A549 (cell line): ENCODE results near the gene TMEM255B. TPM values are rescaled to one million over a fixed set of nuclear protein-coding genes. Genes with fewer than 3 reads are reported as not detected.

Experiments used
- ATAC-seq, 2 experiments: fragments of 200-7000 bp in 1 of 2; fragments of >200 bp in 1 of 2; cut with Nextera tagmentation in 1 of 2; cut with Tn5 transposase in 1 of 2; 3 replicates each; pipeline versions ENCODE4 v1.8.0 to v1.9.1; 2018 to 2020; ENCODE audit warnings: mild to moderate bottlenecking in 1 of 2, moderate library complexity in 1 of 2
- CTCF ChIA-PET: fragments of 300-600 bp; sonication (Branson Sonifier 250); formaldehyde crosslinking; extraction: SDS; loops from one replicate; lab custom pipeline; 2021; ENCODE audit warnings: antibody characterized with exemption, inconsistent platforms; lab: Yijun Ruan, JAX
- POLR2A ChIA-PET: fragments of 350-600 bp; formaldehyde crosslinking; extraction: SDS; loops from one replicate; lab custom pipeline; 2021; ENCODE audit warnings: antibody characterized with exemption, inconsistent platforms; lab: Yijun Ruan, JAX
- DNase-seq, 2 experiments: peaks; one replicate each; pipeline versions ENCODE4 v3.0.0 to v3.0.0-alpha.2; 2011 to 2016; ENCODE audit warnings: low read depth in 1 of 2, low spot score in 1 of 2
- FAIRE-seq: peaks from 2 replicates; lab custom pipeline; 2011; peaks lifted over from hg19 to GRCh38; lab: Jason Lieb, UNC
- H3K27ac ChIP-seq, 2 experiments: fragments of >200 bp; sonication (Bioruptor Twin); formaldehyde crosslinking; 3 replicates each; pipeline ENCODE4 v1.5.1; 2016 to 2017
- H3K4me1 ChIP-seq: fragments of >200 bp; sonication (Bioruptor Twin); formaldehyde crosslinking; 3 replicates; pipeline ENCODE4 v1.6.1; 2016
- H3K4me2 ChIP-seq: fragments of >200 bp; sonication (Bioruptor Twin); formaldehyde crosslinking; 3 replicates; pipeline ENCODE4 v1.6.1; 2016
- H3K4me3 ChIP-seq: fragments of >200 bp; sonication (Bioruptor Twin); formaldehyde crosslinking; 3 replicates; pipeline ENCODE4 v1.5.1; 2016
- H3K9me3 ChIP-seq: fragments of >200 bp; sonication (Bioruptor Twin); formaldehyde crosslinking; 3 replicates; pipeline ENCODE4 v1.6.1; 2016
- BHLHE40 ChIP-seq: IDR thresholded peaks from 2 replicates; pipeline ENCODE4 v1.6.1; 2012; ENCODE audit warnings: low read depth, low read length, inconsistent platforms
- CBX2 ChIP-seq: fragments of 200-600 bp; sonication (generic); IDR thresholded peaks from 2 replicates; pipeline ENCODE4 v1.6.1; 2016; ENCODE audit warnings: low read depth, mild to moderate bottlenecking, borderline replicate concordance
- CEBPB ChIP-seq, 2 experiments: fragments of >200 bp in 1 of 2; sonication (Bioruptor Twin) in 1 of 2; formaldehyde crosslinking in 1 of 2; IDR thresholded peaks; 2 replicates each; pipeline ENCODE4 v1.6.1; 2012 to 2016
- CHD4 ChIP-seq: fragments of 200-600 bp; sonication (generic); IDR thresholded peaks from 2 replicates; pipeline ENCODE4 v1.6.1; 2016; ENCODE audit warnings: antibody characterized with exemption, mild to moderate bottlenecking, borderline replicate concordance
- EHF ChIP-seq: fragments of 250-450 bp; sonication (Bioruptor Pico); IDR thresholded peaks from 2 replicates; pipeline ENCODE4 v1.5.0; 2020; ENCODE audit warnings: mild to moderate bottlenecking
- FOSB ChIP-seq: fragments of 250-450 bp; sonication (Bioruptor Pico); IDR thresholded peaks from 2 replicates; pipeline ENCODE4 v1.5.0; 2020; ENCODE audit warnings: mild to moderate bottlenecking, moderate library complexity
- GATA3 ChIP-seq: IDR thresholded peaks from 2 replicates; pipeline ENCODE4 v1.6.1; 2012; ENCODE audit warnings: borderline replicate concordance
- HOXA7 ChIP-seq: fragments of 250-450 bp; sonication (Bioruptor Pico); IDR thresholded peaks from 2 replicates; pipeline ENCODE4 v1.5.0; 2020; ENCODE audit warnings: mild to moderate bottlenecking, moderate library complexity
- HOXB13 ChIP-seq: fragments of 250-450 bp; sonication (Bioruptor Pico); IDR thresholded peaks from 2 replicates; pipeline ENCODE4 v1.5.0; 2020; ENCODE audit warnings: low read depth, mild to moderate bottlenecking, moderate library complexity
- NFE2L2 ChIP-seq: fragments of 150-350 bp; conservative IDR thresholded peaks from 2 replicates; pipeline ENCODE4 v1.6.1; 2014; ENCODE audit warnings: low read length
- NPAS2 ChIP-seq: fragments of 250-450 bp; sonication (Bioruptor Pico); IDR thresholded peaks from 2 replicates; pipeline ENCODE4 v1.8.0; 2022; ENCODE audit warnings: mild to moderate bottlenecking, moderate library complexity, borderline replicate concordance
- RAD21 ChIP-seq, 2 experiments: fragments of >200 bp in 1 of 2; sonication (Bioruptor Twin) in 1 of 2; formaldehyde crosslinking in 1 of 2; IDR thresholded peaks in 1 of 2; conservative IDR thresholded peaks in 1 of 2; 2 replicates in 1 of 2; 3 replicates in 1 of 2; pipeline ENCODE4 v1.6.1; 2012 to 2018; ENCODE audit warnings: inconsistent platforms in 1 of 2
- RFX5 ChIP-seq: fragments of 450-650 bp; IDR thresholded peaks from 2 replicates; pipeline ENCODE4 v1.7.1; 2014; ENCODE audit warnings: antibody characterized with exemption, mild to moderate bottlenecking, moderate library complexity
- SREBF2 ChIP-seq: fragments of 450-650 bp; IDR thresholded peaks from 2 replicates; pipeline ENCODE4 v1.6.1; 2014; ENCODE audit warnings: mild to moderate bottlenecking, moderate library complexity
- WGBS: methylation state at CpG from one replicate; pipeline ENCODE4 v1.1.6; 2017; ENCODE audit errors: missing lambda C conversion rate; 5-methylcytosine and 5-hydroxymethylcytosine counted together
- polyA plus RNA-seq, 4 experiments: library from polyadenylated mRNA; depleted of rRNA in 3 of 4; stranded (reverse); fragments of >200 nt; fragmentation: RNase III in 1 of 4; extraction: RNeasy Plus Mini Kit Qiagen cat#74134 plus additional on column Dnase treatment in 1 of 4; gene quantifications; 2 replicates in 3 of 4; 3 replicates in 1 of 4; pipeline ENCODE4 v1.2.3, GENCODE V29; 2011 to 2017
- TF ChIP-seq, protein P1 (sequence below): fragments of 250-450 bp; sonication (Bioruptor Pico); IDR thresholded peaks from 2 replicates; pipeline ENCODE4 v1.5.0; 2021; ENCODE audit warnings: mild to moderate bottlenecking, moderate library complexity, borderline replicate concordance
- TF ChIP-seq, protein P2 (sequence below): fragments of 450-650 bp; IDR thresholded peaks from 2 replicates; pipeline ENCODE4 v1.6.1; 2014; ENCODE audit warnings: antibody characterized with exemption
- TF ChIP-seq, protein P3 (sequence below): fragments of 200-600 bp; sonication (generic); IDR thresholded peaks from 2 replicates; pipeline ENCODE4 v1.6.1; 2016; ENCODE audit warnings: antibody characterized with exemption, mild to moderate bottlenecking, moderate library complexity
- TF ChIP-seq, protein P4 (sequence below): fragments of >200 bp; sonication (Bioruptor Twin); formaldehyde crosslinking; IDR thresholded peaks from 2 replicates; pipeline ENCODE4 v1.6.1; 2016
- TF ChIP-seq, protein P5 (sequence below): IDR thresholded peaks from 2 replicates; pipeline ENCODE4 v1.6.1; 2012; ENCODE audit warnings: low read depth, borderline replicate concordance

The TMEM255B gene
- polyA plus RNA-seq, 2 of the 4 experiments (the other 2 are of a cell fraction), result 0.54 to 1.1 TPM

DNA sequence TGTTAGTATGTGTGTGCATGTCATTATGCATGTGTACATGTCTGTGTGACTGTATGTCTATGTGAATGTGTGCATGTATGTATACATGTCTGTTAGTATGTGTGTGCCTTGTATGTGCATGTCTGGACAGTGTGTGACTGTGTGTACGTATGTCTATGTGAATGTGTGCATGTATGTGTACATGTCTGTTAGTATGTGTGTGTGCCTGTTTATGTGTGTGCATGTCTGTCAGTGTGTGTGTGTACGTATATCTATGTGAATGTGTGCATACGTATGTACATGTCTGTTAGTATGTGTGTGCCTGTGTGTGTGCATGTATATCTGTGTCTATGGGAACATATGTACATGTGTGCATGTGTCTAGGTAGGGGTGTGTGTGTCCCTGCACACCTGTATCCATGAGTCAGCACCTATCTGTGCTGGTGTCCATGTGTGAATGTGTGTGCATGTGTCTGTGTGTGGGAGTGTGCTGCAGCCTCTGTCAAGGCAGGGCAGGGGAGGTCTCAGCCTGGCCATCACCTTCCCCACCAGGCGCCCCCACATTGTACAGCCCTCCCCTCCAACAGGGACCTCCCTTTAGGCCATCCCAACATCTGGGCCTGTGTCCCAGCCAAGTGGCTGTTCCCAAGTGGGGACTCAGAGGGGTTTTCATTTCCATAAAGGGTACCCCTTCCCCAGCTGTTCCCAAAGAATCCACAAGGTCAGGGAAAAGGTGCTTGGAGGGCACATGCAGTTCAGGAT lies 100.5 kb downstream of the TMEM255B start:
- H3K4me3 ChIP-seq, result no peak overlapping the region
- CTCF ChIA-PET, result no interaction called here
- 95% methylated on average over 4 of the region's 4 CpGs for WGBS
- no peak for ATAC-seq
- no peak for TF ChIP-seq BHLHE40
- TF ChIP-seq NFE2L2, result no peak
- TF ChIP-seq NPAS2 (CRISPR knock-in tag), result no peak
- TF ChIP-seq, protein P1, sequence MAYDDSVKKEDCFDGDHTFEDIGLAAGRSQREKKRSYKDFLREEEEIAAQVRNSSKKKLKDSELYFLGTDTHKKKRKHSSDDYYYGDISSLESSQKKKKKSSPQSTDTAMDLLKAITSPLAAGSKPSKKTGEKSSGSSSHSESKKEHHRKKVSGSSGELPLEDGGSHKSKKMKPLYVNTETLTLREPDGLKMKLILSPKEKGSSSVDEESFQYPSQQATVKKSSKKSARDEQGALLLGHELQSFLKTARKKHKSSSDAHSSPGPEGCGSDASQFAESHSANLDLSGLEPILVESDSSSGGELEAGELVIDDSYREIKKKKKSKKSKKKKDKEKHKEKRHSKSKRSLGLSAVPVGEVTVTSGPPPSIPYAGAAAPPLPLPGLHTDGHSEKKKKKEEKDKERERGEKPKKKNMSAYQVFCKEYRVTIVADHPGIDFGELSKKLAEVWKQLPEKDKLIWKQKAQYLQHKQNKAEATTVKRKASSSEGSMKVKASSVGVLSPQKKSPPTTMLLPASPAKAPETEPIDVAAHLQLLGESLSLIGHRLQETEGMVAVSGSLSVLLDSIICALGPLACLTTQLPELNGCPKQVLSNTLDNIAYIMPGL (CRISPR knock-in tag), result no peak
- TF ChIP-seq GATA3, result no peak
- no peak for TF ChIP-seq CHD4
- no peak for TF ChIP-seq CEBPB (IDR thresholded peaks at IDR 0.05)
- no peak for TF ChIP-seq RAD21 (conservative IDR thresholded peaks at IDR 0.05 in 1 of 2, IDR thresholded peaks at IDR 0.05 in 1 of 2)
- TF ChIP-seq CBX2, result no peak
- TF ChIP-seq FOSB (CRISPR knock-in tag), result no peak
- TF ChIP-seq, protein P2, sequence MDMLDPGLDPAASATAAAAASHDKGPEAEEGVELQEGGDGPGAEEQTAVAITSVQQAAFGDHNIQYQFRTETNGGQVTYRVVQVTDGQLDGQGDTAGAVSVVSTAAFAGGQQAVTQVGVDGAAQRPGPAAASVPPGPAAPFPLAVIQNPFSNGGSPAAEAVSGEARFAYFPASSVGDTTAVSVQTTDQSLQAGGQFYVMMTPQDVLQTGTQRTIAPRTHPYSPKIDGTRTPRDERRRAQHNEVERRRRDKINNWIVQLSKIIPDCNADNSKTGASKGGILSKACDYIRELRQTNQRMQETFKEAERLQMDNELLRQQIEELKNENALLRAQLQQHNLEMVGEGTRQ, result no peak
- TF ChIP-seq, protein P3, sequence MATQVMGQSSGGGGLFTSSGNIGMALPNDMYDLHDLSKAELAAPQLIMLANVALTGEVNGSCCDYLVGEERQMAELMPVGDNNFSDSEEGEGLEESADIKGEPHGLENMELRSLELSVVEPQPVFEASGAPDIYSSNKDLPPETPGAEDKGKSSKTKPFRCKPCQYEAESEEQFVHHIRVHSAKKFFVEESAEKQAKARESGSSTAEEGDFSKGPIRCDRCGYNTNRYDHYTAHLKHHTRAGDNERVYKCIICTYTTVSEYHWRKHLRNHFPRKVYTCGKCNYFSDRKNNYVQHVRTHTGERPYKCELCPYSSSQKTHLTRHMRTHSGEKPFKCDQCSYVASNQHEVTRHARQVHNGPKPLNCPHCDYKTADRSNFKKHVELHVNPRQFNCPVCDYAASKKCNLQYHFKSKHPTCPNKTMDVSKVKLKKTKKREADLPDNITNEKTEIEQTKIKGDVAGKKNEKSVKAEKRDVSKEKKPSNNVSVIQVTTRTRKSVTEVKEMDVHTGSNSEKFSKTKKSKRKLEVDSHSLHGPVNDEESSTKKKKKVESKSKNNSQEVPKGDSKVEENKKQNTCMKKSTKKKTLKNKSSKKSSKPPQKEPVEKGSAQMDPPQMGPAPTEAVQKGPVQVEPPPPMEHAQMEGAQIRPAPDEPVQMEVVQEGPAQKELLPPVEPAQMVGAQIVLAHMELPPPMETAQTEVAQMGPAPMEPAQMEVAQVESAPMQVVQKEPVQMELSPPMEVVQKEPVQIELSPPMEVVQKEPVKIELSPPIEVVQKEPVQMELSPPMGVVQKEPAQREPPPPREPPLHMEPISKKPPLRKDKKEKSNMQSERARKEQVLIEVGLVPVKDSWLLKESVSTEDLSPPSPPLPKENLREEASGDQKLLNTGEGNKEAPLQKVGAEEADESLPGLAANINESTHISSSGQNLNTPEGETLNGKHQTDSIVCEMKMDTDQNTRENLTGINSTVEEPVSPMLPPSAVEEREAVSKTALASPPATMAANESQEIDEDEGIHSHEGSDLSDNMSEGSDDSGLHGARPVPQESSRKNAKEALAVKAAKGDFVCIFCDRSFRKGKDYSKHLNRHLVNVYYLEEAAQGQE, result no peak
- TF ChIP-seq, protein P4, sequence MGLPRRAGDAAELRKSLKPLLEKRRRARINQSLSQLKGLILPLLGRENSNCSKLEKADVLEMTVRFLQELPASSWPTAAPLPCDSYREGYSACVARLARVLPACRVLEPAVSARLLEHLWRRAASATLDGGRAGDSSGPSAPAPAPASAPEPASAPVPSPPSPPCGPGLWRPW, result no peak
- TF ChIP-seq SREBF2, result no peak
- TF ChIP-seq HOXB13 (CRISPR knock-in tag), result no peak
- no peak for TF ChIP-seq EHF (CRISPR knock-in tag)
- TF ChIP-seq RFX5, result no peak
- TF ChIP-seq, protein P5, sequence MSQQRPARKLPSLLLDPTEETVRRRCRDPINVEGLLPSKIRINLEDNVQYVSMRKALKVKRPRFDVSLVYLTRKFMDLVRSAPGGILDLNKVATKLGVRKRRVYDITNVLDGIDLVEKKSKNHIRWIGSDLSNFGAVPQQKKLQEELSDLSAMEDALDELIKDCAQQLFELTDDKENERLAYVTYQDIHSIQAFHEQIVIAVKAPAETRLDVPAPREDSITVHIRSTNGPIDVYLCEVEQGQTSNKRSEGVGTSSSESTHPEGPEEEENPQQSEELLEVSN, result no peak
- TF ChIP-seq HOXA7 (CRISPR knock-in tag), result no peak
- TF ChIP-seq, all 56 proteins: peak for 0
- FAIRE-seq (no peak), DNase-seq (no peak)
- no peak overlapping the region for H3K27ac ChIP-seq
- no peak overlapping the region for H3K4me2 ChIP-seq
- peaks cover 8% of the 10 kb centered on the region; the same call in 2 of the 3 replicates for H3K4me1 ChIP-seq
- POLR2A ChIA-PET, result no interaction called here
- H3K9me3 ChIP-seq, result no peaks in the 10 kb centered on the region
